Choroid plexus epithelial cell (primary cell): ENCODE results near the gene COX4I1.
A peak's percentile ranks its signal among the peaks of the same experiment; 100 is the strongest.

Source experiments
- DNase-seq: peaks from one replicate; pipeline ENCODE4 v3.0.0-alpha.2; 2010; ENCODE audit warnings: low read depth
- H3K4me3 ChIP-seq: 2 replicates; pipeline ENCODE4 v1.5.1; 2011; ENCODE audit warnings: low read depth, mild to moderate bottlenecking, control low read depth, low read length, moderate library complexity
- TF ChIP-seq, protein P1 (sequence below): conservative IDR thresholded peaks from 2 replicates; pipeline ENCODE4 v1.5.1; 2011; ENCODE audit warnings: low read depth, mild to moderate bottlenecking, control low read depth, inconsistent platforms, low read length, moderate library complexity

Gene COX4I1

DNA sequence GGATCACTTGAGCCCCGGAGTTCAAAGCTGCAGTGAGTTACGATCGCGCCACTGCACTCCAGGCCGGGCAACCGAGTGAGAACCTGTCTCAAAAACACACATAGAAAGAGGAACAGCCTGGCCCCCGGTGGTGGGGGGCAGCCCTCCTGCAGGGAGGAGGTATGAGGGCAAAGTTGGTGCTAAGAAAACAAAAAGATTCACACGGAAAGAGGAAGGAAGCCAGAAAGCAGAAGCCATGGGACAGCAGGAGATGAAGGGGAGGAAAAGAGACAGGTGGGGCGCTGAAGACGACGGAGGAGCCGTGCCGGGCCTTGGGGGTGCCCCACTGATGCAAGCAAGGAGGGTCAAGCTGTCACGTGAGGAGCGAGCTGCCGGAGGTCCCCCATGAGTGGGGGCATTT, 40.4 kb upstream of the COX4I1 start:
- TF ChIP-seq, protein P1, sequence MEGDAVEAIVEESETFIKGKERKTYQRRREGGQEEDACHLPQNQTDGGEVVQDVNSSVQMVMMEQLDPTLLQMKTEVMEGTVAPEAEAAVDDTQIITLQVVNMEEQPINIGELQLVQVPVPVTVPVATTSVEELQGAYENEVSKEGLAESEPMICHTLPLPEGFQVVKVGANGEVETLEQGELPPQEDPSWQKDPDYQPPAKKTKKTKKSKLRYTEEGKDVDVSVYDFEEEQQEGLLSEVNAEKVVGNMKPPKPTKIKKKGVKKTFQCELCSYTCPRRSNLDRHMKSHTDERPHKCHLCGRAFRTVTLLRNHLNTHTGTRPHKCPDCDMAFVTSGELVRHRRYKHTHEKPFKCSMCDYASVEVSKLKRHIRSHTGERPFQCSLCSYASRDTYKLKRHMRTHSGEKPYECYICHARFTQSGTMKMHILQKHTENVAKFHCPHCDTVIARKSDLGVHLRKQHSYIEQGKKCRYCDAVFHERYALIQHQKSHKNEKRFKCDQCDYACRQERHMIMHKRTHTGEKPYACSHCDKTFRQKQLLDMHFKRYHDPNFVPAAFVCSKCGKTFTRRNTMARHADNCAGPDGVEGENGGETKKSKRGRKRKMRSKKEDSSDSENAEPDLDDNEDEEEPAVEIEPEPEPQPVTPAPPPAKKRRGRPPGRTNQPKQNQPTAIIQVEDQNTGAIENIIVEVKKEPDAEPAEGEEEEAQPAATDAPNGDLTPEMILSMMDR = no peak
- no peak for DNase-seq
- H3K4me3 ChIP-seq = no peak overlapping the region

DNA sequence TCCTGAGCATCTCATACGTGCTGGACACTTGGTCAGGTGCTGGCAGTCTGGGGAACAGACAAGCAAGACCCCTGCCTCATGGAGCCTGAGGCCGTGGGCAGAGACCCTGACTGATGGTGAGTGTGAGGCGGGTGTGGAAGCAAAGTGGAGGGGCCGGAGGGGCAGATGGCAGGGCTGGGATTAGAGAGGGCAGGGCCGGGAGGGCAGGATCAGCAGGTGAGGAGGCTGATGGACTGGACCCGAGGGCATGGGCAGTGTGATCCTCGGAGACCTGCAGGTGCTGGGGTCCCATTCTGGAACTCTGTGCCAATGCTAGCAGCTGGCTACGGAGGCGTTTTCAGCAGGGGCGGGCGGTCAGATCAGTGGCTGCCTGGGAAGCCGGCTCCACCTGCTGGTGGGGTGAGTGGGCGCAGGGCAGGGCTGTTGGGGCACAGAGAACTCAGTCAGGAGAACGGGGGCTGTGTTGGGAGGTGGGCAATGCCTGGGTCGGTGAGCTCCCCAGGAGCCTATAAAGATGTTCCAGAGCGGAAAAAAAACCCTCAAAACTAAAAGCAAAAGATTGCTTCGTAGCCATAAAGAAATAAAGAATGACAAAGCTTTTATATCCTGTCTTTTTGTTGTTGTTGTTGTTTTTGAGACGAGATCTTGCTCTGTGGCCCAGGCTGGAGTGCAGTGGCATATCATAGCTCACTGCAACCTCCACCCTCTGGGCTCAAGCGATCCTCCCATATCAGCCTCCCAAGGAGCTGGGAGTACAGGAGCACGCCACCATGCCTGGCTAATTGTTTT, 39.7 kb upstream of the COX4I1 start:
- H3K4me3 ChIP-seq = no peak overlapping the region
- TF ChIP-seq, protein P1 = peak; percentile 54
- DNase-seq = no peak

DNA sequence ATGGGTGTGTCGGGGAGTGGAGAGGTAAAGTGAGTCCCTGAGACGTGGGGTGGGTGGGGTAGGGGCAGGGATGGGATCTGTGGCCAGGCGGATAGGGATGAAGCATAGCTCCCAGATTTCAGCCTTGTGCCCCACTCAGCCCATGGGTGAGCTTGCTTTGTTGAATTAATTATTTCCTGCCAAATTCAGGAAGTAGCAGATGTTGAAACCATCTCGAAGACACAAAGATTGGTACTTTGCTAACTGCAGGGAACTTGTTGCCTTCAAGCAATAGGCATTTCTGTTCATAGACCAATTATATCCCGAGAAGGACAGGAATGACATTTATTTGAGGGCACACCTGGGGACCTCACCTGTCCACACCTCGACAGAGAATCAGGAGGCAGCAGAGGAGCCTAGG, 37.6 kb upstream of the COX4I1 start:
- TF ChIP-seq, protein P1 = no peak
- no peak for DNase-seq
- H3K4me3 ChIP-seq = no peak overlapping the region

DNA sequence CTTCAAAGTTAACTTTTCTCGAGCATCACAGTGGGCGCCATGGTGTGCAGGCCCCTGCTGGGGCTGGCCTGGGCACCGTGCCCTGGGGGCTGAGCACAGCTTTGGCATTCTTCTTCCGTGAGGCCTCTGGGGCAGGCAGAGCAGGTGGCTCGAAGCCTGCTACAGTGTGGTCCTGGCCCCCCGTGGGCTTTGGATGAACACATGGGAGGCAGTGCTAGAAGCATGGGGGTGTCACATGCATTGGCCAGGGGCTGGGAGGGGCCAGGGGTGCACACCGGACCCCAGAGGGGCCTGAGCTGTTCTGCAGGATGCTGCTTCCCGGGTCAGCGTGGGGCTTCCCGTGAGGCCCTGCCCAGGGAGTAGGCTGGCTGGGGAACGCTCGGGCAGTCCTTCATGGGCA, 36.5 kb upstream of the COX4I1 start:
- H3K4me3 ChIP-seq = no peak overlapping the region
- TF ChIP-seq, protein P1 = no peak
- DNase-seq = no peak

DNA sequence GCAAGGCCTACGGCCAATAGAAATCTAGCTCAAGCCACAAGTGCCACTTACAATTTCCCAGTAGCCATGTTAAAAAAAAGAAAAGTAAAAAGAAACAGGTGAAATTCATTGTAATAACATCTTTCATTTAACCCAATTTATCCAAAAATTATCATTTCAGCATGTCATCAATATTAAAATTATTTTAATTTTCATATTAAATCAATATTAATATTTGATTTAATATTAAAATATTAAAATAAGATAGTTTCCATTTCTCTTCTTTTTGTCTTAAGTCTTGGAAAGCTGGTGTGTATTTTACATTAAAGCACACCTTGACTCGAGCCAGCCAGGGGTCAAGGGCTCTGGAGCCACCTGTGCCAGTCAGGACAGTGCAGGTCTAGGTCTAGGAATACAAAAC, 35.9 kb upstream of the COX4I1 start:
- TF ChIP-seq, protein P1 = no peak
- H3K4me3 ChIP-seq = no peak overlapping the region
- DNase-seq = no peak

DNA sequence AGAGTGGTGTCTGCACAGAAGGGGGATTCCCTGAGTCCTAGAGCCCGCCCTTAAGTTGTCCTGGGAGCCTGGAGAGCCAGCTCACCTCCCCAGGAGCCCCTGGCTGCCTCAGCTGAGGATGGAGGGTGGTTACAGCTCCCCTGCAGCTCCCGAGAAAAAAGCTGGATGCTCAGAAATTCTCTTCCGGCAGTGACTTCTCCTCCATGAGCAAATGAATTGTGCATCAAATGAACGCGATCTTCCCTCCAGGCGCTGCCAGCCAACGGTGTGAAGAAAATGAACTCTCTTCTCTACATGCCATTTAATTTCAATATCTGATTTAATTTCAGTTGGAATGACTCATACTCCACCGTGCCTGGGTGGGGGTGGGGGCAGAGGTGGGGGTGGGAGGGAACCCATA, 34.3 kb upstream of the COX4I1 start:
- TF ChIP-seq, protein P1 = no peak
- no peak for DNase-seq
- no peak overlapping the region for H3K4me3 ChIP-seq

DNA sequence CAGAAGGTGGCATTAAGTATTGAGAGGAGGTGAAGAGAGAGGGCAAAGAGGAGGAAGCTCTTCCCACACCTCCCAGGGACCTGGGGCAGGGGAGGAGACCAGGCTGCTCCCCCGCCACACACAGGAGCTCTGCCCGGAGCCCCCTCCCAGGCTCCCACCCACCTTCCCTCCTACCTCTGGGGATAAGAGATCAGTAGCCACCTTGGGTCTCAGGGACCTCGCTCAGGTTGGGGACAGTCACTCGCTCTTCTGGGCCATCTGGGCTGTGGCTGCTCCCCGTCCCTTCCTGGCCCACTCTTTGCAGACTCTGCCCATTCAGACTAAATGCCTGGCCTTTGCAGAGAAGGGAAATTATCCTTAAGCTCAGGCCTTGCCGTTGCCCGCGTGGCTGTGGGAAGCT, 33.7 kb upstream of the COX4I1 start:
- TF ChIP-seq, protein P1 = no peak
- no peak overlapping the region for H3K4me3 ChIP-seq

More for the DNA sequence above, 33.7 kb upstream of the COX4I1 start:
- no peak for DNase-seq
